Naive thymus-derived CD4-positive, alpha-beta T cell (primary cell): ENCODE results near the gene DDX42. TPM values are rescaled to one million over a fixed set of nuclear protein-coding genes. Genes with fewer than 3 reads are reported as not detected.

ENCODE experiments used
- ATAC-seq: fragments of 150-1000 bp; cut with Tn5 transposase; 2 replicates; pipeline ENCODE4 v1.10.0; 2021; ENCODE audit warnings: mild to moderate bottlenecking, moderate library complexity
- CTCF ChIA-PET: fragments of 350-600 bp; sonication (Branson Sonifier 250); formaldehyde crosslinking; loops from one replicate; lab custom pipeline; 2021; ENCODE audit warnings: antibody characterized with exemption; lab: Charles Lee
- POLR2A ChIA-PET: fragments of 350-600 bp; sonication (Branson Sonifier 250); formaldehyde crosslinking; loops from one replicate; lab custom pipeline; 2021; ENCODE audit warnings: antibody characterized with exemption, inconsistent platforms; lab: Charles Lee
- DNase-seq, 9 donors: peaks; one replicate each; pipeline versions ENCODE4 v3.0.0 to v3.0.0-alpha.2; 2020 to 2022; ENCODE audit warnings: mixed read lengths in 1 of 9
- H3K27ac ChIP-seq: one replicate; pipeline ENCODE4 v1.7.0; 2013; ENCODE audit warnings: mild to moderate bottlenecking, low read depth, low read length, moderate library complexity
- H3K27me3 ChIP-seq, 2 donors: one replicate each; pipeline ENCODE4 v1.7.0; 2013; ENCODE audit warnings: low read length in 2 of 2, mild to moderate bottlenecking in 2 of 2, moderate library complexity in 2 of 2; ENCODE audit not compliant: control insufficient read depth in 2 of 2, insufficient read depth in 2 of 2
- H3K36me3 ChIP-seq, 3 experiments: 1 replicate in 2 of 3; 2 replicates in 1 of 3; pipeline ENCODE4 v1.7.0; 2013; ENCODE audit warnings: low read length in 3 of 3, mild to moderate bottlenecking in 3 of 3, moderate library complexity in 1 of 3; ENCODE audit not compliant: insufficient read depth in 3 of 3, control insufficient read depth in 2 of 3
- H3K4me1 ChIP-seq, 2 donors: one replicate each; pipeline ENCODE4 v1.7.0; 2013; ENCODE audit warnings: low read length in 2 of 2, mild to moderate bottlenecking in 2 of 2, moderate library complexity in 1 of 2; ENCODE audit not compliant: control insufficient read depth in 2 of 2, insufficient read depth in 2 of 2
- H3K4me3 ChIP-seq: 2 replicates; pipeline ENCODE4 v1.7.0; 2013; ENCODE audit warnings: mild to moderate bottlenecking, low read length
- H3K9me3 ChIP-seq, 3 experiments: 1 replicate in 2 of 3; 2 replicates in 1 of 3; pipeline ENCODE4 v1.7.0; 2013; ENCODE audit warnings: low read length in 3 of 3; ENCODE audit not compliant: control insufficient read depth in 2 of 3
- H3K27ac Mint-ChIP-seq, 9 donors: one replicate each; pipeline ENCODE4 v1.8.0; 2020 to 2022; ENCODE audit warnings: mixed read lengths in 9 of 9, mild to moderate bottlenecking in 8 of 9, moderate library complexity in 5 of 9, inconsistent platforms in 2 of 9
- H3K27me3 Mint-ChIP-seq, 5 donors: one replicate each; pipeline ENCODE4 v1.8.0; 2021 to 2022; ENCODE audit warnings: mixed read lengths in 5 of 5, mild to moderate bottlenecking in 1 of 5
- H3K36me3 Mint-ChIP-seq, 5 donors: one replicate each; pipeline ENCODE4 v1.8.0; 2020 to 2022; ENCODE audit warnings: mixed read lengths in 5 of 5, mild to moderate bottlenecking in 3 of 5, inconsistent platforms in 1 of 5
- H3K4me1 Mint-ChIP-seq, 7 donors: one replicate each; pipeline ENCODE4 v1.8.0; 2020 to 2022; ENCODE audit warnings: mixed read lengths in 7 of 7, mild to moderate bottlenecking in 3 of 7, inconsistent platforms in 1 of 7
- H3K4me3 Mint-ChIP-seq, 10 donors: one replicate each; pipeline ENCODE4 v1.8.0; 2020 to 2022; ENCODE audit warnings: mild to moderate bottlenecking in 10 of 10, mixed read lengths in 10 of 10, moderate library complexity in 6 of 10, inconsistent platforms in 2 of 10
- H3K9me3 Mint-ChIP-seq, 11 donors: one replicate each; pipeline ENCODE4 v1.8.0; 2020 to 2022; ENCODE audit warnings: mixed read lengths in 11 of 11, mild to moderate bottlenecking in 4 of 11, inconsistent platforms in 1 of 11, moderate library complexity in 1 of 11
- intact Hi-C, 2 donors: fragments of 100-400 bp; cut with micrococcal nuclease; formaldehyde crosslinking; loops; one replicate each; pipeline ENCODE4 v1.15.1; 2023
- polyA plus RNA-seq, 2 donors: library from polyadenylated mRNA; unstranded; fragments of 300-500 nt; fragmentation: Illumina TruSeq; gene quantifications; one replicate each; pipeline ENCODE4 v1.2.3, GENCODE V29; 2021
- total RNA-seq, 6 experiments: library from RNA in 5 of 6; stranded (reverse) in 5 of 6; gene quantifications; 1 replicate in 5 of 6; 2 replicates in 1 of 6; pipeline ENCODE4 v1.2.3 and lab custom pipeline; 2021 to 2026

The DDX42 gene
- total and polyA plus RNA-seq, 7 experiments from 2014 or later, result 11.8 to 192 (median 117) TPM

DNA sequence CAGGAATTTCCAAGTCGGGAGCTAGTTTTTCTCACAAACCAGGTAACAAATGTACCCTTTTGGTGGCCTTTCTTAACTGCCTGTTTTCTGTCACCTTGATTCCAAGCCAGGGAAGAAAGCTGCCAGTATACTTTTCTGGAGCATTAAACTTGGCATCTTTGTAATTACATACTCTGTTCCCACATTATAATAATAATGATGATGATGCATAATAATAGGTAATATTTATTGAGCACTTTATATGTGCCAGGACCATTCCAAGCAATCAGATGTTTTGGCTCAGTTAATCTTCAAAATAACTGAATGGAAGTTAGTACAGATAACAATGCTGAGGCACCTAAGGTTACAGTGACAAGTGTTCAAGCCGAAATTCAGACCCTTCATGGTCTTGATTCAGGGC lies 42.2 kb downstream of the DDX42 start:
- DNase-seq (no peak), ATAC-seq (no peak)
- Histone ChIP-seq H3K27ac (peak overlapping the region; percentile 8), H3K4me1 (no peaks in the 10 kb centered on the region), H3K36me3 (peaks cover 51 to 98% (median 66%) of the 10 kb centered on the region in 3 experiments), H3K9me3 (no peaks in the 10 kb centered on the region), H3K27me3 (no peaks in the 10 kb centered on the region), H3K4me3 (no peak overlapping the region)
- no peaks in the 10 kb centered on the region for H3K27me3 Mint-ChIP-seq
- H3K36me3 Mint-ChIP-seq, result peaks cover 5 to 82% (median 28%) of the 10 kb centered on the region in 5 donors
- no peak overlapping the region for H3K4me3 Mint-ChIP-seq
- H3K4me1 Mint-ChIP-seq, result peaks cover 5 to 16% (median 9%) of the 10 kb centered on the region in 7 donors
- H3K27ac Mint-ChIP-seq, result peak overlapping the region in 3 of 9 donors; percentile 21 to 47 (median 44)
- intact Hi-C loops, result no loop called here
- POLR2A ChIA-PET, result interaction anchor here (0.8 to 1.8 kb wide), 4 partner anchors 27 to 121 kb away, joined by 4 to 5 read pairs (median 4); partner anchors contain the start of gene SMARCD2
- CTCF ChIA-PET, result interaction anchor here (1.2 to 1.7 kb wide), 2 partner anchors 12 to 19 kb away, joined by 4 to 5 read pairs; partner anchors contain the start of genes FTSJ3 and PSMC5
- peaks cover 0 to 2% (median 0%) of the 10 kb centered on the region in 11 donors for H3K9me3 Mint-ChIP-seq

GRCh38 chr17:63816669-63817068 lies 42.7 kb downstream of the DDX42 start:
- Mint-ChIP-seq H3K27me3 (no peaks in the 10 kb centered on the region), H3K4me3 (no peak overlapping the region), H3K9me3 (peaks cover 0 to 2% (median 0%) of the 10 kb centered on the region in 11 donors), H3K36me3 (peaks cover under 1 to 81% (median 29%) of the 10 kb centered on the region in 5 donors), H3K4me1 (peaks cover 6 to 17% (median 12%) of the 10 kb centered on the region in 7 donors), H3K27ac (peak overlapping the region in 3 of 9 donors; percentile 47 to 73 (median 67))
- H3K36me3 ChIP-seq, result peaks cover 51 to 98% (median 66%) of the 10 kb centered on the region in 3 experiments
- ChIA-PET POLR2A (interaction anchor here (0.8 to 1.8 kb wide), 6 partner anchors 10 to 121 kb away, joined by 3 to 5 read pairs (median 4); partner anchors contain the start of gene SMARCD2), CTCF (interaction anchor here (1.1 to 1.7 kb wide), 3 partner anchors 11 to 42 kb away, joined by 3 to 5 read pairs (median 4); partner anchors contain the start of genes FTSJ3 and PSMC5)
- H3K4me3 ChIP-seq, result no peak overlapping the region
- H3K27ac ChIP-seq, result no peak overlapping the region
- no peaks in the 10 kb centered on the region for H3K27me3 ChIP-seq
- H3K4me1 ChIP-seq, result no peaks in the 10 kb centered on the region
- H3K9me3 ChIP-seq, result no peaks in the 10 kb centered on the region
- intact Hi-C loops, result no loop called here
- no peak for DNase-seq
- ATAC-seq, result no peak

DNA sequence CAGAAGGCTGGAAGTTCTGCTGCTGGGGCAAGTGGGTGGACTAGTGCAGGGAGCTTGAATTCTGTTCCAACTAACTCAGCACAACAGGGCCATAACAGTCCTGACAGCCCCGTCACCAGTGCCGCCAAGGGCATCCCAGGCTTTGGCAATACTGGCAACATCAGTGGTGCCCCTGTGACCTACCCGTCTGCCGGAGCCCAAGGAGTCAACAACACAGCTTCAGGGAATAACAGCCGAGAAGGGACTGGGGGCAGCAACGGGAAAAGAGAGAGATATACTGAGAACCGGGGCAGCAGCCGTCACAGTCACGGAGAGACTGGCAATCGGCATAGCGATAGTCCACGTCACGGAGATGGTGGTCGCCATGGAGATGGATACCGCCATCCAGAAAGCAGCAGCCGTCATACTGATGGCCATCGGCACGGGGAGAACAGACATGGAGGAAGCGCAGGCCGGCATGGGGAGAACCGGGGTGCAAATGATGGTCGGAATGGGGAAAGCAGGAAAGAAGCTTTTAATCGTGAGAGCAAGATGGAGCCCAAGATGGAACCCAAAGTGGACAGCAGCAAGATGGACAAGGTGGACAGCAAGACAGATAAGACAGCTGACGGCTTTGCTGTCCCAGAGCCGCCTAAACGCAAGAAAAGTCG lies 43.9 kb downstream of the DDX42 start:
- Mint-ChIP-seq H3K4me1 (peaks cover 11 to 26% (median 19%) of the 10 kb centered on the region in 7 donors), H3K27ac (peak overlapping the region; percentile 34 to 83 (median 54)), H3K9me3 (peaks cover 0 to 2% (median 0%) of the 10 kb centered on the region in 11 donors), H3K4me3 (peak overlapping the region in 3 of 10 donors; percentile 29 to 48 (median 47)), H3K36me3 (peaks cover 5 to 82% (median 34%) of the 10 kb centered on the region in 5 donors), H3K27me3 (no peaks in the 10 kb centered on the region)
- CTCF ChIA-PET, result interaction anchor here (1.5 kb wide), 1 partner anchor 14 kb away, joined by 3 read pairs; no protein-coding TSS in a partner anchor
- no peak overlapping the region for H3K27ac ChIP-seq
- H3K9me3 ChIP-seq, result no peaks in the 10 kb centered on the region
- POLR2A ChIA-PET, result interaction anchor here (0.6 to 1.1 kb wide), 3 partner anchors 9 to 269 kb away, joined by 3 to 4 read pairs (median 3); no protein-coding TSS in a partner anchor
- no peak for ATAC-seq
- no peak for DNase-seq
- no peaks in the 10 kb centered on the region for H3K4me1 ChIP-seq
- no peaks in the 10 kb centered on the region for H3K27me3 ChIP-seq
- H3K36me3 ChIP-seq, result peaks cover 56 to 99% (median 66%) of the 10 kb centered on the region in 3 experiments
- intact Hi-C loops, result no loop called here
- no peak overlapping the region for H3K4me3 ChIP-seq

- ChIA-PET CTCF (interaction anchor here (1.5 kb wide), 1 partner anchor 15 kb away, joined by 3 read pairs; no protein-coding TSS in a partner anchor), POLR2A (interaction anchor here (0.6 to 0.9 kb wide), 3 partner anchors 10 to 142 kb away, joined by 3 to 4 read pairs (median 3); no protein-coding TSS in a partner anchor)
- Mint-ChIP-seq H3K36me3 (peaks cover 12 to 82% (median 36%) of the 10 kb centered on the region in 5 donors), H3K9me3 (peaks cover 0 to 2% (median 0%) of the 10 kb centered on the region in 11 donors), H3K27ac (peak overlapping the region in 6 of 9 donors; percentile 34 to 78 (median 53)), H3K4me3 (peak overlapping the region in 2 of 10 donors; percentile 36 to 73), H3K4me1 (peaks cover 17 to 36% (median 25%) of the 10 kb centered on the region in 7 donors), H3K27me3 (no peaks in the 10 kb centered on the region)
- intact Hi-C loops, result no loop called here
- Histone ChIP-seq H3K4me1 (no peaks in the 10 kb centered on the region), H3K36me3 (peaks cover 54 to 99% (median 61%) of the 10 kb centered on the region in 3 experiments), H3K4me3 (no peak overlapping the region), H3K9me3 (no peaks in the 10 kb centered on the region), H3K27me3 (no peaks in the 10 kb centered on the region), H3K27ac (no peak overlapping the region)
- DNase-seq (no peak), ATAC-seq (no peak)
Measured at GRCh38 chr17:63819131-63819530, 45.2 kb downstream of the DDX42 start.

- no peak overlapping the region for H3K4me3 ChIP-seq
- Mint-ChIP-seq H3K4me3 (peak overlapping the region in 8 of 10 donors; percentile 28 to 73 (median 36)), H3K27me3 (no peaks in the 10 kb centered on the region), H3K27ac (peak overlapping the region; percentile 32 to 86 (median 79)), H3K4me1 (peaks cover 17 to 38% (median 25%) of the 10 kb centered on the region in 7 donors), H3K36me3 (peaks cover 14 to 80% (median 42%) of the 10 kb centered on the region in 5 donors), H3K9me3 (peaks cover 0 to 2% (median 0%) of the 10 kb centered on the region in 11 donors)
- H3K36me3 ChIP-seq, result peaks cover 57 to 99% (median 67%) of the 10 kb centered on the region in 3 experiments
- ChIA-PET POLR2A (interaction anchor here (1.6 kb wide), 1 partner anchor 14 kb away, joined by 4 read pairs; no protein-coding TSS in a partner anchor), CTCF (interaction anchor here (0.7 kb wide), 1 partner anchor 306 kb away, joined by 3 read pairs; no protein-coding TSS in a partner anchor)
- intact Hi-C loops, result no loop called here
- ATAC-seq, result no peak
- peak in 1 of 9 donors; percentile 23 for DNase-seq
- H3K27me3 ChIP-seq, result no peaks in the 10 kb centered on the region
- H3K27ac ChIP-seq, result no peak overlapping the region
- no peaks in the 10 kb centered on the region for H3K9me3 ChIP-seq
- no peaks in the 10 kb centered on the region for H3K4me1 ChIP-seq
Measured at GRCh38 chr17:63819585-63820537, 45.9 kb downstream of the DDX42 start.
